NT2/D1 (cell line): ENCODE results near the gene KRTAP10-2.

ENCODE experiments used
- SUZ12 ChIP-seq: IDR thresholded peaks from 2 replicates; pipeline ENCODE4 v1.6.1; 2011; ENCODE audit not compliant: insufficient read length, insufficient read depth; ENCODE audit errors: extremely low read depth
- YY1 ChIP-seq: IDR thresholded peaks from 2 replicates; pipeline ENCODE4 v1.6.1; 2011; ENCODE audit not compliant: insufficient read length, insufficient read depth

GRCh38 chr21:44514746-44515358, 36.5 kb downstream of the KRTAP10-2 start:
- TF ChIP-seq SUZ12 (no peak), YY1 (no peak)
